Measurements from ENCODE around the gene ARG1.

DNA sequence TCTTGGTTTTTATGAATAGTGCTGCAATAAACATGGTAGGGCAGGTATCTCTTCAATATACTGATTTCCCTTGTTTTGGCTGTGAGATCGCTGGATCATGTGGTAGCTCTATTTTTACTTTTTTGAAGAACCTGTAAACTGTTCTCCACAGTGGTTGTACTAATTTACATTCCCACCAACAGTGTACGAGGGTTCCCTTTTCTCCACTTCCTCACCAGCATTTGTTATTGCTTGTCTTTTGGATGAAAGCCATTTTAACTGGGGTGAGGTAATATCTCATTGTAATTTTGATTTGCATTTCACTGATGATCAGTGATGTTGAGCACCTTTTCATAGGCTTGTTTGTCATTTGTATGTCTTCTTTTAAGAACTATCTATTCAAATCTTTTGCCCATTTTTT, 8.0 kb upstream of the ARG1 start:
- TF ChIP-seq EZH2 (optimal IDR thresholded peaks at IDR 0.05; ENCODE audit: low read depth, low read length) (no peak), EZH2phosphoT487 (IDR thresholded peaks at IDR 0.05; ENCODE audit: low read length) (no peak)
- TF ChIP-seq, protein P1, sequence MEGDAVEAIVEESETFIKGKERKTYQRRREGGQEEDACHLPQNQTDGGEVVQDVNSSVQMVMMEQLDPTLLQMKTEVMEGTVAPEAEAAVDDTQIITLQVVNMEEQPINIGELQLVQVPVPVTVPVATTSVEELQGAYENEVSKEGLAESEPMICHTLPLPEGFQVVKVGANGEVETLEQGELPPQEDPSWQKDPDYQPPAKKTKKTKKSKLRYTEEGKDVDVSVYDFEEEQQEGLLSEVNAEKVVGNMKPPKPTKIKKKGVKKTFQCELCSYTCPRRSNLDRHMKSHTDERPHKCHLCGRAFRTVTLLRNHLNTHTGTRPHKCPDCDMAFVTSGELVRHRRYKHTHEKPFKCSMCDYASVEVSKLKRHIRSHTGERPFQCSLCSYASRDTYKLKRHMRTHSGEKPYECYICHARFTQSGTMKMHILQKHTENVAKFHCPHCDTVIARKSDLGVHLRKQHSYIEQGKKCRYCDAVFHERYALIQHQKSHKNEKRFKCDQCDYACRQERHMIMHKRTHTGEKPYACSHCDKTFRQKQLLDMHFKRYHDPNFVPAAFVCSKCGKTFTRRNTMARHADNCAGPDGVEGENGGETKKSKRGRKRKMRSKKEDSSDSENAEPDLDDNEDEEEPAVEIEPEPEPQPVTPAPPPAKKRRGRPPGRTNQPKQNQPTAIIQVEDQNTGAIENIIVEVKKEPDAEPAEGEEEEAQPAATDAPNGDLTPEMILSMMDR (IDR thresholded peaks at IDR 0.05; ENCODE audit: low read length): no peak
